Left renal pelvis (tissue), 4 donors: ENCODE measurements around the gene SRP9. TPM values are rescaled to one million over a fixed set of nuclear protein-coding genes. Genes with fewer than 3 reads are reported as not detected.
A peak's percentile ranks its signal among the peaks of the same experiment; 100 is the strongest.
"Not testable (repeated sequence)": the region's sequence is repeated elsewhere in the genome, so short reads cannot be mapped to it uniquely, and the experiment has no call there.

Source experiments
- DNase-seq, 4 donors: peaks; one replicate each; pipeline ENCODE4 v3.0.0-alpha.2; 2013; ENCODE audit warnings: low read depth in 4 of 4, low spot score in 3 of 4
- polyA plus RNA-seq, 4 donors: library from polyadenylated mRNA; unstranded; fragments of 120-200 nt; gene quantifications; one replicate each; pipeline ENCODE4 v1.2.1, GENCODE V29; 2013; ENCODE audit not compliant: insufficient read length in 4 of 4

SRP9 gene
- polyA plus RNA-seq, 4 donors, result 328 to 570 (median 426) TPM

DNA sequence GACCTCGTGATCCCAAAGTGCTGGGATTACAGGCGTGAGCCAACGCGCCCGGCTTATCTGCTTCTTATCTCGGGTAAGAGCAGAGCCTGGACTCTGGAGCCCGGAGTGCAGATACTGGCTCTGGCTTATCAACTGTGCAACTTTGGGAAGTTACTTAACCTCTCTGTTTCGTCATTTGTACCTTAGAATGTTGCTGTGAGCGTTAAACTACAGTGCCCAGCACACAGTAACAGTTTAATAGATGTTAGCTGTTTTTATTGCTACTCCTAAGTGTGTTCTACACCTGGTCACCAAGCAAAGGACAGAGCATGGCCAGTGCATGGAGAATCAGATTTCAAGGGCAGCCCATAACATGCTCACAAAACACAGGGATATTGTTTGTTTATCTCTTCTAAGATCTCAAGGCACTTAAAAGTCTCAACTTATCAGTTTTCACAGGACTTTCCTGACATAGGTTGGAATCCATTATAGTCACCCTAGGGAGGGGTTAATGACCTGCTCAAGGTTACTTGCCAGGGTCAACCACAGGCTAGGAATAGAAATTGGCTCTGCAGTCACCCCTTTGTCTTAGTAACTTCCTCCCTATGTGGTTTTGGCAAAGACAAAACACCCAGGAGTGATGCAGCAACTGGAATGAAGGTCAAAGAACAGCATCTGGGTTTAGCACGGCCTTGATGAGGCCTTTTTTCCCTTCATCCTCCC, 22.5 kb upstream of the SRP9 start:
- no peak for DNase-seq

DNA sequence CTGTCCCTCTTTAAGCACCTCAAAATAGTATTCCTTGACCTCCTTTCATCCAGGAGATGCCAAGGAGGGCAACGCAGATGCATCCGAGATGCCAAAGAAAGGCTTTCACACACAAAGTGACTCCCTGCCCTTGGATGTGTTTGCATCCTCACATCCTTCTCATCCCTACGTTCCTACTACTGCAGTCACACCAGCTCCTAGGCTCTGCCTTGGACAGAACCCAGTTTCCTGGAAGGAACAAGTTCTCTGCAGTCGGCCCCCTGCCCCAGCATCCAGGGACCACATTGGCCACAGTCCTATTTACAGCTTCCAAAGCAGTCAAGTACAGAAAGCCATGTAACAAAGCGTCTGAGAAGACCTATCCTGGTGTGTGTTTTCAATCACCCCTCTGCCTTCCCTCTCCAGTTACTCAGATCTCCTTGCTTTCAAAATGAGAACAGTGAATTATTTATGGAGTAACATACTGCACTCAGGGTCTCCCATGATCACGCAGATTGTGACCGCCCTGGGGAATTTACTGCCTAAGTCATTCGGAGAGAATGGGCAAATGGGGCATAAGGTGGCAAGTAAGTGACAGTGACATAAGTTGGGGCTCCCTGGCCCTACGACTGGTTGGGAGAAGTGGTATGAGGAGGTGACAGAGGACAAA, 21.8 kb upstream of the SRP9 start:
- no peak for DNase-seq

DNA sequence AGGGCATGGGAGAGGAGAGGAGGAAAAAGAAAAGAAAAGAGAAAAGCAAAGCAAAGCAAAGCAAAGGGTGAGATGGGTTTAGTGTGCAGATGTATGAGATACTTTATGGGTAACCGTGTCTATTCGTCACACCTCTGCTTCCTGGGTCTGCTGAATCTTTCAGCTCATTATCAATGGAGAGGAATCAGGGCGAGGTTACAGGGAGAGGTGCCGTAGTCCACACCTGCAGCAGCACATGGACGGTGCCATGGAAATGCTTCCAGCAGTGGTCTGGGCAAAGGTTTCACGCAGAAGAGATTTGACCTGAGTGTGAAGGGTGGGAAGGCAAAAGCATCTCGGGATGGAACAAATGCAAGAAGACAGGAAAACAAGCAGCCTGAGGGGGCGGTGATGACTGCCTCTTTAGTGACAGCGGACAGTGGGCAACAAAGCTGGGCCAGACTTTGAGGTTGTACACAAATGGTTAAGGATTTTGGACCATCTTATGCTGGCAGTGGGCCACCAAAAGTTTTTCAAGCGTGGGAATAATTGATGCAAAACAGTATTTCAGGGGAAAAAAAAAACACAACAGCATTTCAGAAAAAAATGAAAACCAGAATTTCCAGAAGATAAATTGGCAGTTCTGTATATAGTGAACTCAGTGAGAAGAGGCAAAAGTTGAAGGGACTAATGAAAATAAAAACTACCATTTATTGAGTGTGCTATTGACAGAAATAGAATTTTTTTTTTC, 19.5 kb upstream of the SRP9 start:
- DNase-seq, result no peak

DNA sequence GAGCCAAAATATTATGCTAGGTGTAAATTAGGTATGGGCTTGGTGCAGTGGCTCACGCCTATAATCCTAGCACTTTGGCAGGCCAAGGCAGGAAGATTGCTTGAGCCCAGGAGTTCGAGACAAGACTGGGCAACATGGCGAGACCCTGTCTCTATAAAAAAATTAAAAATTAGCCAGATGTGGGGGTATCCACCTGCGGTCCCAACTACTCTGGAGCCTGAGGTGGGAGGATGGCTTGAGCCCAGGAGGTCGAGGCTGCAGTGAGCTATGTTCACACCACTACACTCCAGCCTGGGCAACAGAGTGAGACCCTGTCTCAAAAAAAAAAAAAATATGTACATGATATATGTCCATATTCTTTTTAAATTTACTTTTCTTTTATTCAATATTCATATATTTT, 17.7 kb upstream of the SRP9 start:
- DNase-seq, result not testable (repeated sequence)

DNA sequence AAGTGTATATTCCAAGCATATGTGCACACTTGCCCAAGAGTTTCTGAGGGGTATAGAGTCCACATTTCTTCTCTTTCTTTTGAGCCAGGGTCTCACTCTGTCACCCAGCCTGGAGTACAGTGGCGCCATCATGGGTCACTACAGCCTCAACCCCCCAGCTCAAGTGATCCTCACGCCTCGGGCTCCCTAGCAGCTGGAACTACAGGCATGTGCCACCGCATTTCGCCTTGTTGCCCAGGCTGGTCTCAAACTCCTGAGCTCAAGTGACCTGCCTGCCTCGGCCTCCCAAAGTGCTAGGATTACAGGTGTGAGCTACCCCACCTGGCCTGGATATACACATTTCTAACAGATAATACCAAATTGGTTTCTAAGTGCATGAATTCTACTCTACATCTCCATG, 17.1 kb upstream of the SRP9 start:
- DNase-seq, result no peak

DNA sequence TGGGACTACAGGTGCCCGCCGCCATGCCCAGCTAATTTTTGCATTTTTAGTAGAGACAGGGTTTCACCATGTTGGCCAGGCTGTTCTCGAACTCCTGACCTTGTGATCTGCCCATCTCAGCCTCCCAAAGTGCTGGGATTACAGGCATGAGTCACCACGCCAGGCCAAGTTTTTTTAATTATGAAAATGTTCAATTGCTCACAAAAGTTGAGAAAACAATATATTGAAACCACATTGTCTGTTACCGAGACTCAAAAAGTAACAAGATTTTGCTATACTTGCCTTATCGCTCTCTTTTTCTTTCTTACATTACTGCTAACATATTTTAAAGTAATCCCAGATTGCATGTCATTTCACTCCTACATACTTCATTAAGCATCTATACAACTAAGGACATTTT, 16.2 kb upstream of the SRP9 start:
- not testable (repeated sequence) for DNase-seq

DNA sequence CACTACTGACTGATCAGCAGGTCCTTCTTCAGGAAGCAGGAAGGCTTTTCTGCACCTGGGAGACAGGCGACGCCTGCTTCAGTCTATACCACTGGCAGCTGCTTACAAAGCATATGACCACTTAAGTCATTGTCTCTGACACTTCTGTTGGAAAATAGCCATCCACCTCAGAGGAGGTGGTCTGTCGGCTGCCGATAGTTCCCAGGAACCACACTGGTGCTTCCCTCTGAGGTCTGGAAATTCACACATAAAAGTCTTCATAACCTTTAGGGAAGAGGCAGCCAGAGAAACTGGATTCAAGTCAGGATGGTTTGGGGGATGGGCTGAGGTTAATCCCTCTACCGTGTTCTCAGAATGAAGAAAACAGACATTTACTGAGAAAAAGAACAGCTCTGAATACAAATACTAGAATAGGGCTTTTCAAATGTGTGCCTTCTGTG, 15.6 kb upstream of the SRP9 start:
- DNase-seq, result no peak

DNA sequence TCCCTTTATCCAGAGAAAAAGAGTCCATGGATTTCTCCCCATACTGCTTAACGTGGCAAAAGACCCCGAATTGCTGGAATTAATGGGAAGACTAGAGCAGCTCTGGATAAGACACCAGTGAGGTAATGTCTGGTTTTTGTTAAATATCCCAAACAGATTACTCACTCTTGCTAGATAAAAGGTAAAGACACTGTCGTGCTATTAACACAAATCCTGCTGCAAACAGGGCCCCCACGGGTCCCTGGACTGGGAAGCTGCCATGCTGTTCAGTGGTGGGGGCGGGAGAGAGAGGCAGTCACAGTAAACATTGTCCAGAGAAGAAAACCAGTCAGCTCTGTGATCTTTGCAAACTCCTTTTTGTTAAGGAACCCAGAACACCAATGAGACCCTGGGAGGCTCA, 15.2 kb upstream of the SRP9 start:
- DNase-seq, result no peak

DNA sequence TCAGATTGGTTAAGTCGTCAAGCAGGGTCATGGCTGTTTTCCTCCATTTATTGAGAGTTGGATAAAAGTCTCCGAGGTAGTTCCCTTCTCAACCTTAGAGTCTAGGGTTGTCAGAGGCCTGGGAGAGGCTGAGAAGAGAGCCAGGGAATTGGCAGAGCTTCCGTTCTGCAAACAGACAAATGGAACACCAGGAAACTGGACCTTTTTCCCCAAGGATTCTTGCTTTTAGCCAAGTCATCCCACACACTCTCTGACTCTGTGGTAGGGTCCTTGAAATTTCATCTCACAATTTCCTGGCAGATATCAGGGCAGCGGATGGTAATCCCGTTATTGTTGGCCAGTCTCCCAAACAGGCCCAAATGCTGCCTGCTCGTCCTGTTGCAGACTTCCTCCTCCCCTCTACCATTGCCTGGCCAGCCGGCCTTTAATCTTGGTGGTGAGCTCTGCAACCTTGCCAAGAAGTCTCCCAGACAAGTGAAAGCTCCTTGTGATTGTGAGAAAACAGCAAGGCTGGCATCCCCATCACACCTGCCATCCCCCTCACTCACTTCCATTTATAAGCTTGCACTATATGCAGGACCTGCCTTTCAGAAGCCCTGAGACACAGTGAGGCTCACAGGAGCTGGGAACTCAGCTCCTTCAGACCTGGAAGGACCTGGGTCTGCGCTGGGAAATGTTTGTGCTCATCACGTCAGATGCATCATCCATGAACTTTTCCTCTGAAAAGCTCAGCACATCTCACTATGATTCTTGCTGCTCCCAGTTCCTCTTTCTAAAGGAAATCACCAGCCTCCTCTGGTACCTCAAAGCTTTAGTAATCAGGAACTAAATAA, 13.7 kb upstream of the SRP9 start:
- no peak for DNase-seq

DNA sequence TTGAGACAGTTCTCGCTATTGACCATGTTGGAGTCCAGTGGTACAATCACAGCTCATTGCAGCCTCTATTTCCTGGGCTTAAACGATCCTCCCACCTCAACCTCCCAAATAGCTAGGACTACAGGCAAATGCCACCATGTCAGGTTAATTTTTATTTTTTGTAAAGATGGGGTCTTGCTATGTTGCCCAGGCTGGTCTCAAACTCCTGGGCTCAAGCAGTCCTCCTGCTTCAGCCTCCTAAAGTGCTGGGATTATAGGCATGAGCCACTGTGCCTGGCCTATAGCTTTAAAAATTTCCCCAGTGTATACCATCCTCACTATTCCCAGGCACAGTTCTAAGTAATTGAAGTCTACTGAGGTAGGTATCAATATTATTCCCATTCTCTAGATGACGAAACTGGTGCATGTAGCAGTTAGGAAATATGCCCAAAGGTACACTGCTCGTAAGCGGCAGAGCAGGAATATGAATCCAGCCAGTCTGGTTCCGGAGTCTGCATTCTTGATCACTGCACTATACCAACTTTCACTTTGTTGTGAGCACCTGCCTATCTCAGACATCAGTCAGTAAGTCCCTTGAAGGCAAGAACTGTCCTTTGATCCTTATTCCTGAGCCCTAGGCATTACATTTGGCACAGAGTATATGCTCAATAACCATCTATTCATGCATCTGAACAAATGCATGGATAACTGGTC, 11.5 kb upstream of the SRP9 start:
- no peak for DNase-seq

DNA sequence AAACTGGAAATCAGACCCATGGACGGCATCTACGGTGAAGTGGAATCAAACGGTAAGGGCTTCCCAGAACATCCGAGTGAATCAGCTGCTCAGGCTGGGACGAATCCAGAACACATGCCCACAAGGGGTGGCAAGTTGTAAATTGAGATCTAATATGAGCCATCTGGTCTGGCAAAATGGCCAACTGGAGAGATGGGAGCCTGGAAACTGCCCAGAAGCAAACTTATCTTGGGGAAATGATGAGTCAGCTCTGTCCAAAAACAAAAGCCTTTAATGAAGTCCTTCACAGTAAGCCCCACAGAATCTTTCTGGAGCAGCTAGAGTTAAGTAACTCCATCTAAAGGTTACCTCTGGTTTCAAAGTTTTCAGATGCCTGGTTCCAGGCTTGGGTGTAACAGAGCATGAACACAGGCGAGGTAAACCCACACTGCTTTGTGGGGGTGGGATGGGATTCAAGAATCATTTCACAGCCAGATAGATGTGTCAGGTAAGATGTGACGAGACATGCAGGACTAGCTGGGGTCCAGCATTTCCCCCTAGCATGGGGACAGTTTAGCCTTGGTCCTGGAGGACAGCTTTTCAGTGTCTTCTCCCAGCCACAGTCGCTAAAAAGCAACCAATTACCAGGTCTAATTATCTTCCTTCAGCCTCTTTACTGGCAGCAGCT, 10.5 kb upstream of the SRP9 start:
- no peak for DNase-seq

DNA sequence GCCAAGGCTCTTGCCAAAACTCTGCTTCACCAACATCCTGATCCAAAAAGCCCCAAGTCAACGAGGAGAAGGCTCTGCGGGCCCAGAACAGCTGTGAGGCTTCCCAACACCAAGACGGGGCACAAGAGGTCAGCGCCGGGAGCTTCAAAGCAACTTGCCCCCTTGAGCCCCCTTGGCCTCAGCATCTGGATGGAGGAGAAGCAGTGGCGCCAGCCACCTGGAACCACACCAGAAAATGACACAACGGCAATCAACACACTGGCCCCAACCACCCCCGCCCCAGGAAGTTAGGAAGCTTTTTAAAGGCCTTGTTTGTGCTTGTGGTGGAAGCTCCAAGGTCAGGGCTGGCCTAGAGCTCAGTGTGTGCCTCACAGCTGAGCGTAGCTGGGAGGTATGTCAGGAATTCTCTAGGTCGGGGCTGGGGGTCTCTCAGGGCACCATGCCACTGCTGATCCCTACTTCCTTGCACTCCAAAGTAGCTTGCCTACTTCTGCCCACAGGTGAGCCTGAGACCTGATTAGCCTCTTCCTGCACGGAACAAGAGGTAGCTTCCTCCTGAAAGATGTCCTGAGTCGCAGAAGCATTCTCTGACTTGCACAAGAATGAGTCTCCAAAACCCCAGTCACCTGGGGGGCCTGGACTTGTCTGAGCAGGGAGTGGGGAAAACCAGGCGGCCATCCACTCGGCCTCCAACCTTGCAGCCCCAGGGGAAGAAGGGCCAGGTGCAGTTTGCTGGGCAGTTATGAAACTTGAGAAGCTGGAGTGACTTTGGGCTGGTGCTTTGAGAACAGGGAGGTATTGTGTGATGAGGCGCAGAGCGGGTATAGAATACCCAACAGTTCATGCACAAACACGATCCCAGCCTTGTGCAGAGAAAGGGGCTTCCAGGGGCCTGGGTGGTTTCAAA, 9.7 kb upstream of the SRP9 start:
- no peak for DNase-seq

DNA sequence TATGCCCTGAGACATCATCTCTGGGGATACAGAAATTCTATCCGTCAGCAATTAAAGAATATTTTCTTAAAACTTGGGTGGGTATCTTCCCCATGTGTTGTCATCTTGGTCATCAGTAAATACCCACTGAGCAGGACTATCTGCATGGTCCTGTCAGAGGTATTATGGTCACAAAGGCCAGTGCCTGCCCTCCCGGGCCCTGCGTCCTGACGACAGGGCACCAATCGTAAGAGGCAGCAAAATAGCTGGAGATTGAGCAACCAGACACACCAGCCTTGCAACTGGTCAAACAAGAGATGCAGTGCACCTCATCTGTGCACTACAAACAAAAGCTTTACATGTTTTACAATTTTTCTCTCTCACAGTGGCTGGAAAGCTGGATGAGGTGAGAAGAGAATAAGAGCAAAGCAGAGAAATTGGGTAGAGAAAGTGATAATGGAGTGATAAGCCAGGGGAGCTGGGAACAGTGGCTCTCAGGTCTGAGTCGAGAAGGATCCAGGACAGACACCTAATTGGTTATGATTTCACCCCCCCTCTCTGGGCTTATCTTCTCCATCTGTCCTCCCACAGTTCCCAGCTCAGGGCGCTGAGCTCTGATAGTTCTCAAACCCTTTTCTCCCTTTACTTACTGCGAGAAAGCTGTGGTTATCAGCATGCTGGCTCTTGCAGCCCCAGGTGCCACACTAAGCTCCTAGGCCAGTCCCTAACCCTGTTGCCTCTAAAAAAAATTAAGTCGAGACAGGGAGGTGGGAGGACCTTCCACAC, 8.8 kb upstream of the SRP9 start:
- no peak for DNase-seq

DNA sequence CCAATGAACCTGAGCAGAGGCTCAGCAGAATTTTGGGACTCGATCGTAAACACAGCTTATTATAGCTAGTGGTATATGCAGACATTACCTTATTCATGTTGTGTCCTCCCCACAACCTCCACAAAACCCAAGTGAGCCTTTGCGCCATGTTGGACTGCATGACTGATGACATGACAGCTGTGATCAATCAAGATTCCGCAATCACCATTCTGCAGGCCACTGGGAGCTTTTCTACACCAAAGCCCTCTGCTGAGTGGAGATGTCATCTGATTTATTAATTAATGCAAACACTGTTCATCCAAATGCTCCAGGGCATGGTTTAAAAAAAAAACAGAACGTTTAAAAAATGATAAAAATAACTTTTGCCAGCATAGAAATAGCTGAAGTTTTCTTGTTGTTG, 7.9 kb upstream of the SRP9 start:
- no peak for DNase-seq

DNA sequence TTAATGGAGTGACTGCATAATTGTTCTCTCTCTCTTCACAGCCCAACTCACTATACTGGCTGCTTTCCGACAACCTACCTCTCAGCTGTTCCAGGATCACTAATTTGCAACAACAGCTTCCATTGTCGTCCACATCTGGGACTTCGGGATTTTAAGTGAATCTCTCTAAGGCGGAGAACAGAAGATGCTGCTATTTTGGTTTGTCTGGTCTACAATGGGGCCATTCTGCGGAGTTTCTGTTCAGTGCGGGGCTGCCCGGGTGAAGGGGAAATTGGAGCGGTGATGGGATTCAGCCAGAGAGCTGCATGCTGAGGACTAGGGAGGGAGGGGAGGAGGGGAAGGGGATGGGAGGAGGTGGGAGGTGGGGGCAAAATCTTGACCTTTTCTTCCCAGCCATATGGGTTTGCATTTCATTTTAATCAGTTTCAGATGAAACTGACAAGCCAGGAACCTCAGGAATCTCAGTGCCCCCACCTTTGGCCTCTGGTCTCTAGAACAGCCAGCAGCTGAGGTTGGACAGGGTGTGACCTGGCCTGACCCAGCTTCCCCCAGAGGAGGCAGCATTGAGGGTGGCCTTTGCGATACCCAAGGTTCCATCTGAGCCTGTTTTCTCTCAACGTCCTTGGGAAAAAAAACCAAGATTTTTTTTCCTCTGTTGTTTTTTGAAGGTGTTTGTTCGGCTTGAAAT, 6.9 kb upstream of the SRP9 start:
- DNase-seq, result no peak

DNA sequence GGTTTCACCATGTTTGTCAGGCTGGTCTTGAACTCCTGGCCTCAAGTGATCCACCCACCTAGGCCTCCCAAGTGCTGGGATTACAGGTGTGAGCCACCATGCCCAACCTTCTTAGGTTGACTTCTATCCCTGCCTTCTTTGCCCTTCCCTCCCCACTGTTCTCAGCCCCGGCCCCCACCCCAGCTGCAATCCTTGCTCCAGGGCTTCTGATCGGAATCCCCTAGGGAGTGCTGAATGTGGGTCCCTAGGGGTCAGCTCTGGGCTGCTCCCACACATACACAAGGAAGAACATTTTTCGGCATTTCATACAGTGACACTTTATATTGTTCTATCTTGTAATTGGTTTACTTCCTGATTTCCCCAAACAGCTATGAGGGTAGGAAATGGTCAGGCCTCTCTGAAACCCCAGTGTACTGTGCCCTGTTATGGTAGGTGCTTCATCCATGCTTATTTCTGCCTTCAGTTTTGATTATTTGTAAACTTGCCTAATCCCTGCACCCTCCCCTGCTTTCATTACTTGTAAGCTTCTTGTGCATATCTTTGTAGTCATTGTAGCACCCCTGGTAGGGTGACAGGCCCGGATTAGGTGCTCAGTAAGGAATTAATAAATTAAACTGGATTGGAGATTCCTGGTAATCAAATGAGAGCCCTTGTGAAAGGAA, 5.8 kb upstream of the SRP9 start:
- DNase-seq, result no peak

DNA sequence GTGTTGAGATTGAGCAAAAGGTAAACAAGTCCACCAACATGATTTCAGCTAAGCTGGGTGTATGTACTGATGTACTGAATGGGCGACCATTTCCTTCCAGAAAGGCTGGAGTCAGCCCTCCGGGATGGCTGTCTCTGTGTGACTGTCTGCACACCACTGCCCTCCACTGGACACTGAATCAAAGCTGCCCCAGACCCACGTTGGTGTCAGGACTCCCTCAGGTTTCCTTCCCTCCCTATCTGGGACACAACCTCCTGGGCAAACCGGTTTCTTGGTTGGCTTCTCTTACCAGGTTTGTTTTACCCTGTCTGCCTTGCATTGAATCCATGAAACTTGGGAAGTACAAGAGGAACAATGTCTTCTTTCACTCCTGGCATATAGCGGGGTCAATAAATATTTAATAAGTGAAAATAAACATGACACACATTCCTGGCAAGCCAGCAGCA, 5.3 kb upstream of the SRP9 start:
- DNase-seq, result peak in 3 of 4 donors; percentile 76 to 85 (median 84)
